Gastrocnemius medialis (tissue), 4 donors: ENCODE results near the gene PTP4A1.

ENCODE experiments used
- CTCF ChIP-seq, 5 experiments: fragments of 450-650 bp in 3 of 5; fragments of 200-600 bp in 2 of 5; sonication (generic) in 2 of 5; IDR thresholded peaks in 4 of 5; conservative IDR thresholded peaks in 1 of 5; 1 replicate in 4 of 5; 2 replicates in 1 of 5; pipeline ENCODE4 v1.5.1; 2016 to 2019; ENCODE audit warnings: antibody characterized with exemption in 5 of 5, mild to moderate bottlenecking in 3 of 5, moderate library complexity in 3 of 5
- POLR2A ChIP-seq, 2 donors: fragments of 450-650 bp; IDR thresholded peaks; one replicate each; pipeline ENCODE4 v1.6.1; 2017; ENCODE audit warnings: antibody characterized with exemption in 2 of 2, mild to moderate bottlenecking in 2 of 2, moderate library complexity in 2 of 2

- TF ChIP-seq CTCF (IDR thresholded peaks at IDR 0.05 in 4 of 5, conservative IDR thresholded peaks at IDR 0.05 in 1 of 5) (no peak), POLR2A (IDR thresholded peaks at IDR 0.05) (no peak)
Measured at GRCh38 chr6:63580704-63580961, 8.4 kb downstream of the PTP4A1 start.
